HG02943 (cell line): ENCODE measurements around the gene ANKRD29.

Experiments used
- ATAC-seq: cut with Tn5 transposase; IDR thresholded peaks from one replicate; pipeline ENCODE4 v1.9.1; 2021; ENCODE audit warnings: mild to moderate bottlenecking, low read depth, moderate library complexity; ENCODE audit not compliant: unreplicated experiment

Gene ANKRD29

DNA sequence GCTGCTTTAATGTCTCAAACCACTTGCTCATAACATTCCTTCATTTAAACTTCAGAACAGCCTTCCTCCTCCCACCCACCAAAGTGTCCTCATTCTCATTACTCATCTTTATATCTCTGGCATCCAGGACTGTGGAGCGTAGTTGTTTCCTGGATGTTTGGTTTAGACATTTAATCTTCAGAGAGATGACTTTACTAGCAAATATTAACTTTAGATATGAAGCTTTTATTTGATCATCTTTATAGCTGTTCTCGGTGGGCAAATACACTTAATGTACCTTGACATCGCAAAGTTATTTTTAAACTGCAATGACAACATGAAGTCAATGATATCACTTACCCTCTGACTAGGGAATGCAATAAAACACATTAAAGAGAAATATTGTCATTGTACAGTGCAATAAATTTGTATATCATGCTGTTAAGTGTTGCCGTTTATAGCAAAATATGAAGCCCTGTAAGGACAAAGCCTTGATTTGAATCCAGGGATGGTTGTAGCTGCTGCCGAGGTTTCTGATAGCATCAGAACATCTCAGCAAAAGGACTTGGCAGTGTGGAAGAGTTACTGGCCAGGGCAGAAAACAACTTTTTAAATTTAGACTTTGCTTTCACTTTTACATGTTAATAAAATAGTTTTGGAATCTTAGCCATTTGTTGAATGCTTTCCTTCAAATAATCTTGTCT, 21.9 kb upstream of the ANKRD29 start:
- no peak for ATAC-seq

DNA sequence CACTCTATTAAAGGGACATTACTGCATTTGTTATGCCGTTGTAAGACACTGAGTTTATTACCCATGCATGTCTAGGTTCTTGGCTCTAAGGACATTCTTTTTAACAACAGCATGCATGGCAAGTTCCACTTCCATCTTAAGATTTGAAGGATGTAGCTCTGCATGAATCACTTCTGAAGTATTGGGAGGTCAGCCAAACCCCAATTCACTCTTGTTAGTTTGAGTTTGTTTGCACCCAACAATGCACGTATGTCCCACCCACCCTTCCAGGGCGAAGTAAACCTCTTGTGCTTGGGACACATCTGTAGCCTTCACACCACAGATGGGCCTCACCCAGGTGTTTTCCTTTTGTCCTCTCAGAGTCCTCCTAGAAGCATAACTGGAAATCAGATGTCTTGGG, 21.0 kb upstream of the ANKRD29 start:
- no peak for ATAC-seq

DNA sequence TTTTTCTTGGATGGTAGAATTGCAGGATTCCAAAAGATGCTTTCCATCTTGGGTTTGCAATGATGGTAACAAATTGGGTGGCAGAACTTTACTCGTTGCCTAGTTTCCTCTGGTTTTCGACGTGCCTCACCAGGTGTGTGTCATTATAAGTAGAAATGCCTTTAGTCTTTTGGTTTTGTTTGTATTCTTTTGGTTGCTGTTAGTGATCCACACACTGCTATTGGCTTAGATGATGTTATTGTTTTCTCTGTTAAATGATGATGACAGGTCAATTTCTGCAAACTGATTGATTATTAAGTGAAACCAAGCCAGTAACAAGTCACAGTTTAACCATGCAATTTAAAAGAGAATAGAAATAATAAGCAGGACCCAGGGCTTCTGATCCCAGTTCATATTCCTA, 20.4 kb upstream of the ANKRD29 start:
- no peak for ATAC-seq

DNA sequence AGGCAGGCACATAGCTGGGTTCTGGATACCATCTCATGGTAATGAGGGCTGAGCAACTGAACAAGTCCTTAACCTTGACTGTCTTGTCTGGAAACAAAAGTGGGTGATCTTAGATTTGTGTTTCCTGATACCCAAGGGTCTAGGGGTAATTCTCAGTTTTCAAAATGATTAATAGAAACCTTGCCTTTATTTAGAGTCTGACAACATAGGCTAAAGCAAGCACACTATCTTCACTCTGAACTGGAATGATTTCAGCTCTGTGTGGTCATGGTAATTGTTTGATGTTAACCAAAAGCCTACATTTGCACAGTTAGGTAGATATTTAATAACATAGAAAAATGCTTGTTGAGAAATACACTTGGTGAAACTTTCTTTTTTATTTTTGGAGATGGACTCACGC, 19.8 kb upstream of the ANKRD29 start:
- ATAC-seq = no peak

DNA sequence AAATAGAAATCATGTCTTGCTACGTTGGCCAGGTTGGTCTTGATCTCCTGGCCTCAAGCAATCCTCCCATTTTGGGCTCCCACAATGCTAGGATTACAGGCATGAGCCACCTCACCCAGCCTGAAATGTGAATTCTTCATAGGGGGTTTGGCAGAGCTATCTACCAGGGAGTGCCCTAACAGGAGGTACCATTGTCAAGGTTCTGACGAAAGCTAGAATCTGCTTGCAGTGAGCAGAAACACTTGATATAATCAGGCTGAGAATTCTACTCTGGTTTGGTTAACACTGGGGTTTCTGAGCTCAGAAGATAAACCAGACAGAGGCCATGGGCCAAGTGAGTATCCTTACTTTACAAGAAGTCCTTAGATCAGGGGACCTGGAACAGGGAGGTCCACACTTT, 19.3 kb upstream of the ANKRD29 start:
- no peak for ATAC-seq

DNA sequence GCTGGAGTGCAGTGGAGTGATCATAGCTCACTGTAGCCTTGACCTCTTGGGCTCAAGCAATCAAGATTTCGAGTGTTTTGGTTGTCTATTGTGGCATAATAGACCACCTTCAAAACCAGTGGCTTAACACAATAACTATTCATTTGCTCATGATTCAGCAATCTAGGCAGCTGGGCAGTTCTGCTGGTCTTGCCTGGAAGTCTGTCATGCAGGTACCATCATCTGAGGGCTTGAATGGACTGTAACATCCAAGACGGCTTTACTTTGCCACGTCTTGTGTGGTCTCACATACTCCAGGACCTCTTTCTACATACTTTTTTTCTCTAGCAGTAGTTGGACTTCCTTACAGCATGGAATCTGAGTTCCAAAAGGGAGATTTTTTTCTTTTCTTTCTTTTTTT, 13.2 kb upstream of the ANKRD29 start:
- ATAC-seq = no peak

DNA sequence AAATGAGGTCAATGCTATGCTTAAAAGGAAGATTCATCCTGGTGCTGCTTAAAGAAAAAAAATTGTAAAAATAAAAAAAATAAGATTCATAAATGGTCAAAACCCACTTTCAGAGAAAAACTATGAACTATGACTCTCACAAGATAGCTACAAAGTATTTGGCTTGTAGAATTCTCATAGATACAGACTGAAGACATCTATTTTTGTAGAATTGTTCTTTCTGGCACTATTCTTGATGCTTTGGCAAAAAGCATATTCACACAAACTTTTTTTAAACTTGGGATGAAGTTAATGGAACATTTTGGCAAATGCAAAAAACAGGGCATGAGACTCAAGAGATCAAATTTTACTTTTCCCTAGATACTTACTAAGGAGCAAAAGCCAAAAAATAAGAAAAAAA, 12.5 kb upstream of the ANKRD29 start:
- ATAC-seq = no peak

DNA sequence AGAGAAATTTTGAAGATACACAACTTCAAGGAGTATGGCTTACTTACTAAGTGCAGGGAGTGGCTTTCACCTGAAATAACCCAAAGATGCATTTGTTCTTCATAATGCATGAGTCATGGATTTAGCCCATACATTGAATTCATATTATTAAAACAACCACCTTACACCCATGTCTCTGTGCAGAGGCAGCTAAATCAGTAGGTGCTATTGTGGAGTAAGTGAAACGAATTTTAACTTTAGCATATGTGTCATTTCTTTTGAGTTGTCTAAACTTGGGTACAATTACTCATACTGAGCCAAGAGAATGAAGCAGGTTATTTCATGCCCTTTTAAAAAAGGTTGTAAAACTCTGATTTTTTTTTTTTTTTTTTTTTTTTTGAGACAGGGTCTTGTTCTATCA, 11.0 kb upstream of the ANKRD29 start:
- ATAC-seq = no peak

DNA sequence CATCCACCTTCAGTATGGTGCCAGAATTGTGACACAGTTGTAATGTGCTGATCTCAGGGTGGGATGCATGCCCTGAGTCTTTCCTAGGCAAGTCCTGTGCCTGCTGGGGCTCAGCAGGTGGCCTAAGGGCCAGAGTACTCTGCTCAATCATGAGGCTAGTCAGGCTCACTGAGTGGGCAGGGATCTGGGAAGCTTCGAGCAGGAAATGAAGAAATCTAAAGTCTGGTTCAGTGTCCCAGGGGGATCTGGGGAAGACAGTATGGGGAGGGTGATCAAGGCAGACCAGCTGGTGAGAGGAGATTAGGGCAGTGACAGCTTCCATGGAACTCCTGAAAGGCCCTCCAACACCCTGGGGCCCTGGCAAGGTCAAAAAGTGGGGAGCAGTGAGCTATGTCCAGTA, 8.9 kb upstream of the ANKRD29 start:
- ATAC-seq = no peak

DNA sequence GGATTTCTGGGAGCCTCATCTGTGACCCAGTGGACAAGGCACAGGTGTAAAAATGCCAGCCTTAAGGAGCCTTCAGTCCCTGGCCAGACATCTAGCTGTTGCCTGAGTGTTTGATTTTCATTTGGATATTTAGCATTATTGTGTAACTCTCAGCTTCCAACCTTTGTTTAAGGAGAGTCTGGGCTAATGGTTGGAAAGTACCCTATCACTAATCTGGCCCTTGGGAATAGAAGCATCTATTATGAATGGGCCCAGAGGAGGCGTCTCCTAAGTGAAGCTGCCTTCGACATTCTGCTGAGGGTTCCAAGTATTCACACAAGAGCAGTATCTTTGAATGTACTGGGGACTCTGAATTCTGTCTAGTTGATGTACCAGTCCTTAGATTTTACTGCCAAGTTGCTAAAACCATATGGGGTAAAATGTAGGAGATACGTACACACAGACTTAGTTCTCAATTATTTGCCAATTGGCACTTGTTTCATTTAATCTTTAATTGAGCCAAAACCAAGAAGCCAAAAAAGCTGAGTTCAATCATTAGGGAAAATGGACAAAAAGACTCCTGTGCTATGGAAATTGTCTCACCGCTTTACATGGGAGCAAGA, 7.2 kb upstream of the ANKRD29 start:
- ATAC-seq = no peak

DNA sequence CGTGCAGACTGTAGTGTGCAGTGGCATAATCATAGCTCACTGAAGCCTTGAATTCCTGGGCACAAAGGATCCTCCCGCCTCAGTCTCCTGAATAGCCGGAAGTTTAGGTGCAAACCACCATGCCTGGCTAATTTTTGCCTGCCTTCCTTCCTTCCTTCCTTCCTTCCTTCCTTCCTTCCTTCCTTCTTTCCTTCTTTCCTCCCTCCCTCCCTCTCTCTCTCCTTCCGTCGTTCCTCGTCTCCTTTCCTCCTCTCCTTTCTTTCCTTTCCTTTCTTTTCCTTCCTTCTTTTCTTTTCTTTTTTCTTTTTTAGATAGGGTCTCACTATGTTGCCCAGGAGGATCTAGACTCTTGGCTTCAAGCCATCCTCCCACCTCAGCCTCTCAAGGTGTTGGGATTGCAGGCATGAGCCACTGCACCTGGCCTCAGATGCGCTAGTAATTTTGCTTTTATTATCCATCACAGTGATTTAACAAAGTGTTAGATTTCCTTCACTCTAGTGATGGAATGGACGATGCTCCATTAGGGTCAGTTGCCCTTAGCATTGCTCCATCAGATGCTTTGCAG, 6.6 kb upstream of the ANKRD29 start:
- no peak for ATAC-seq

DNA sequence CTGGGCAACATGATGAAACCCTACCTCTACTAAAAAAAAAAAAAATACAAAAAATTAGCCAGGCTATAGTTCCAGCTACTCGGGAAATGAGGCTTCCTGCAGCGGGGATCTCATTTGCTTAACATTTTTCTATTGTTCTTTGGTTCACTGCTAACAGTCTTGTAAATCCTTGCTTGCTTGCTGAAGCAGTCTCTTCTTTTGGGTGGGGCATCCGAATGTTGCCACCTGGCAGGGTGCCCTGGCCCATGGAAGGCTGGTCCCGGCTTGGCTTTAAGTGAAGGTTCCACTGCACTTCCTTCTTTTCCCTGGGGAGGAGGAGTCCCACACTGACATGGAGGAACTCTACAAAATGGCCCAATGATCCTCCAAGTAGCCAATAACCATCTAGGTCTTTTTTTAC, 6.0 kb upstream of the ANKRD29 start:
- ATAC-seq = no peak

DNA sequence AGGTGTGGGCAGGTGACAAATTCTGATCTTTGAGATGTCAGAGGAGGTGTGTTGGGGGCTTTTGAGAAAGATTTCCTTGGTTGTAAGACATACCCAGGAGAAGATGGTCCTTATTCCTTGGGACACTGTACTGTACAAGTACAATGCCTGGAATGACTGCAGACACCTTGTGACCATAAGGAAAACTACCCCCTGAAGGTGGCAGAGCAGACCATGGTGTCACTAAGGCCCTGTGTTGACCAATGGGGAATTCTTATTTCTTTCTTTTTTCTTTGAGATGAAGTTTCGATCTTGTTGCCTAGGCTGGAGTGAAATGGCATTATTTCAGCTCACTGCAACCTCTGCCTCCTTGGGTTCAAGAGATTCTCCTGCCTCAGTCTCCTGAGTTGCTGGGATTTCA, 4.4 kb upstream of the ANKRD29 start:
- no peak for ATAC-seq

DNA sequence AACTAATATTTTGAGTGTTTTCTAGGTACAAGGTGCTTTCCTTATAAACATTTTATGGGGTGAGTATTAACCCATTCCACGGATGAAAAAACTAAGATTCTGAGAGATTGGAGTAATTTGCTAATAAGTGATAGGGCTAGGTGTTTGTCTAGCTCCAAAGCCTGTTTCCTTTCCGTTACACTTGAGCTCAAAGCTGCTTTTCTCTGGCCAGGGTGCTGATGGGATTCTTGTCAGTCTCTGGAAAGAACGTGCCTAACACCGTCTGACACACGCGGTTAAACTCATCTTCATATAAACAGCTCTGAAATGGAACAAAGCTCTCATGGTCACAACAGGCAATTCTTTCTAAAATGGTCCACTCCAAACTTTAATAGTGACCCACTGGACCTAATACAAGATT, 2.0 kb upstream of the ANKRD29 start:
- ATAC-seq = no peak

DNA sequence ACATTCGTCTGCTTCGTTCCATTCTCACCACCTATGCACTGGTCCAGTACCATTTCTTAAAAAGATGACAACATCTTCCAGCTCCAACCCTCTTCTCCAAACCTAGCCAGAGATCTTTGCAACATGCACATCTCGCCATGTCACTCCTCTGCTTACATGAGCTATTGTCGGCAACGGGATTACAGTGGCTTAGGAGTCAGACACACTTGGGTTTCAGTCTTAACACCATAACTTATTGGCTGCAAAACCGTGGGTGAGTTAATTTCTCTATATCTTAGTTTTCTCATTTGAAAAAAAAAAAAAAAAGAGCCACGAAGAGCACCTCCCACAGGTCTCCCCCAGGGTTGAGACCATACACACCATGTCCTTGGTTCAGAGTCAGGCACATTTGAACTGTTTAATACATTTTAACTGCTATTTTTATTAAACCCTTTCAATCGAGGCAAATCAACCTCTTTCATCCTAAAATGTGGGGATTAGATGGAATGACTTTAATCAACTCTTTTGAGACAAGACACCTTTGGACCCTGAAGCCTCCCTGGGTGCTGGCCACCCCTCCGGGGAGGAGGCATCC, 889 bp downstream of the ANKRD29 start:
- no peak for ATAC-seq

DNA sequence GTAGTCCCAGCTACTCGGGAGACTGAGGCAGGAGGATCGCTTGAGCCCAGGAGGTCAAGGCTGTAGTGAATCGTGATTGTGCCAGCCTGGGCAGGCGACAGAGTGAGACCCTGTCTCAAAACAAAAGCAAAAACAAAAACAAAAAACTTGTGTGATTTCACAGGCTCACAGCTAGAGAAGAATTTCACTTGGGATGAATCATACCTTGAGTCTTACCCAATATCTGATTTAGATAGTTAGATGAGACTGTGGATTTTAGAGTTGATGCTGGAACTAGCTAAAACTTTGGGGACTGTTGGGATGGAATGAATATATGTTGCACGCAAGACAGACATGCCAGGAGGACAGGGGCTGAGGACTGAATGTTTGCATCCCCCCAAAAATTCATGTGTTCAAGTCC, 4.4 kb downstream of the ANKRD29 start:
- ATAC-seq = no peak

DNA sequence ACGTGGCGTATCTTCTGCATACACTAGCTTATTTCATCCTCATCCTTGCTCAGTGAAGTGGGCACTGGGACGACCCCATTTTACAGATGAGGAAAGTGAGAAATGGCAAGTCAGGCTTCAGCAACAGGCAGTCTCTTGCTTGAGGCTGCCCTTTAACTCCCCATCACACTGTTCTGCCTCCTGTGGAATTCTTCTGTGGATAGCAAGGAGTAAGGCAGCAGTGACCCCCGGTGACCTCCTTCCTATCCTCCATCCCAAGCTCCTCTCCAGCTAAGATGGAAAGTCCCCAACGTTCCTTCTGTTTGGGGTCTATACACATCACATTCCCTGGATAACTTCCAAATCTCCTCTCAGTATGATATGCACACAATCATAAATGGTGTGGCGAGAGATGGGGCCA, 10.5 kb downstream of the ANKRD29 start:
- ATAC-seq = no peak

DNA sequence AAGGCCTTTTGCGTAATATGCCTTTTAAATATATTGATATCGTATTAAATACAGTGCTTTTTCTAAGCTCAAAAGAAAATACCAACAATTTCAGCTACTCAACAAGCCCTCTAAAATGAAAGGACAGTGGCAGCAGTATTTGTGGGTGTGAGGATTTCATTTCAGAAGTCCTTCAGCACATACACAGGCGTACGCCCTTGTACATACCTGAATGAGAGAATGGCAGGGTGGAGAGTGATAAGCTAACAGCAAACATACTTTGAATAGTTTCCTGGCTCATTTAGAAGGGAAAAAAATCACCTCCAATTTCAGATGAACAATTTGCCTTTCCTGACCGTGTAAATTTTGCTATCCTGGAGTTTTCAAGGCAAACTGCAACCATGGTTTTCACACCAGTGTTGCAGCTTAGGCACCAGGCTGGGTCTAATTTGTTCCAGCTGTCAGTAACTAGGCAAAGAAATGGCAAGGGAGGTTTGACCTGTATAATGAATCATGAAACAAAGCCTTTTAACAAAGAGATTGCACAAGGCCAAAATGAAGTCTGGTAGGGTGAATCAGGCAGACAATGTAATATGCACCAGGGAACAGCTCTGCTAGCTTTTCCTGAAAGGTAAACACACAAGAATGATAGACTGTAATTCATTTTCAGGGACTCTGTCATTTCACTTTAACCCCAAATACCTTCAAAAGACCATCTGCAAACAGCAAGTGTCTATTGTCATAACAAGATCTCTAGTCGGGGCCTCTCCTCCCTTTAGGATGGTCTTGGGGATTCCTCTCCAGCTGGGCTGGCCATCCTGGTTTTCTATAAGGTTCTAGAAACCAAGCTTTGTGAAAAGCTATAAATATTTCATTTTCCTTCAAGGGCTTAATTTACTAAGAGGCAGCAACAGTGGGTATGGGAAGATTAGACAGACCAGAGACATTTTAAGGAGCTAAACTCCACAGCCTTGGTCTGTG, 11.5 kb downstream of the ANKRD29 start:
- ATAC-seq = no peak

DNA sequence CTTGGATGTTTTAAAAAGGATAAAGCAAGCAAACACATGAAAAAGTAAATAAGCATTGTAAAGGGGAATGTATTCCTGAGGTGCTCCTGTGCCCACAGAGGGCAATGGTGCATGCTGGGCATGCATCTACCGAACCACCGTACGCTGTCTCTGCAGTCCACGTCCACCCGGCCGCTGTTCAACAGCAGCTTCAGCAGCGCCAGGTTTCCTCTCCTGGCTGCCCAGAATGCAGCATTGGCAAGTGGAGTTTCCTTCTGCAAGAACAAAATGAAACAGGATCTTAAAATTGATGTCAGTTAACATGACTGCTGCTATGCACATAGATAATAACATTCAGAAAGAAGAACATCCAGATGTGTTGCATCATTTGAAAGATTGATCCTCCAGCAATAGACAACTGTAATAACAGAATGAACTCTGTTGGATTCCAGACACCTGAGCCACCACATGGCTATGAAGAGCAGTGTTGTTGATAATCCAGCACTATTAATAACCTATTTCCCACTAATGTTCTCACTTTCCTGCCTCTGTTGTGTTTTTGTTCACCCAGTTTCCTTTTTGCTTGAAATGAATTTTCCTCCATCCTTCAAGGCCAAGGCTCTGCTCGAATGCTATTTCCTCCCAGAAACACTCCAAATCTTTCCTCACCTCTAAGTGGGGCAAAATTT, 13.6 kb downstream of the ANKRD29 start:
- no peak for ATAC-seq

DNA sequence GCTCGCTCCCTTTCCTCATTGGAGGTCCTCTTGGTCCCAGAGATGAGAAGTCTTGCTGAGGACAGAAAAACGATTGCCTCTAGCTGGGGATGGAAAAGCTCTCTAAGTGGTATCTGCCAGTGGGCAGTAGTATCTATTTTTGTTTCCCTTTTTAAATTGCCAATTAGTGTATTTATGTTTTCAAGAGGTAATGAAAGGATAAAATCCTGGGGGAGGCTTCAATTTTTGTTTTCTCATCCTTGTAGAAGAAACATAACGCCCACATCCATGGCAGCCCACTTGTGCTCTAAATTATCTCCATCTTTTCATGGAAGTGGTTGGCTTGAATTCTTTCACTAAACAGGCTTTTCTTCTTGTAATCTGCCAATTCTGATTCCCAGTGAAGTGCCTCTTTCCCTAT, 14.3 kb downstream of the ANKRD29 start:
- ATAC-seq = no peak
